Measurements from ENCODE around the gene GNAZ. TPM values are rescaled to one million over a fixed set of nuclear protein-coding genes. Genes with fewer than 3 reads are reported as not detected.

GNAZ gene
- total RNA-seq, 1 donor from 2014 or later, result 3.3 TPM

DNA sequence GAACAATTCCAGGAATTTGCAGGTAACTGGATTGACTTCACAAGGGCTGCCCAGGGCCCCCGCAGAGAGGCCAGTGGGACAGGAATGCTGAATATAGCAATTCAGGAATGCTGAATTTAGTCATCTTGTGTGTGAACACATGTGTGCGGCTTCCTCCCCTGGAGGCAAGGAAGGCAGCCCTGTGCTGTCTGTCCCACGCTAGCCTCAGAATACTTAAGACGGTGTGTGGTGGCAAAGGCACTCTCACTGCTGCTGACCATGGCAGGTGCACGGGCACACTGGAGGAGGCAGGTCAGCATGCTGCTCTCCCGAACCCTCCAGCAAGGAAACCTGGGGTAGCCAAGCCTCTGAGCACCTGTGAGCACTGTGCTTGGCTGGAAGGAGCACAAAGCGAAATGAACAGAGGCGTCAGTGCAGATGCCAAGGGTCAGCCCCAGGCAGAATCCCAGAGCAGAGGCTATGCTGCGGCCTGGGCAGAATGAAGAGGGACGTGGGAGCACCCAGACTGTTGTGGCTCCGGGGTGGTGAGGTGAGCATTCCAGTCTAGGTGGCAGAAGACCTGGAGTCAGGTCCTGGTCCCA lies 2.7 kb downstream of the GNAZ start:
- ATAC-seq, result no peak
- intact Hi-C loops (cut with micrococcal nuclease), result no loop called here
- peak; percentile 27 for DNase-seq

DNA sequence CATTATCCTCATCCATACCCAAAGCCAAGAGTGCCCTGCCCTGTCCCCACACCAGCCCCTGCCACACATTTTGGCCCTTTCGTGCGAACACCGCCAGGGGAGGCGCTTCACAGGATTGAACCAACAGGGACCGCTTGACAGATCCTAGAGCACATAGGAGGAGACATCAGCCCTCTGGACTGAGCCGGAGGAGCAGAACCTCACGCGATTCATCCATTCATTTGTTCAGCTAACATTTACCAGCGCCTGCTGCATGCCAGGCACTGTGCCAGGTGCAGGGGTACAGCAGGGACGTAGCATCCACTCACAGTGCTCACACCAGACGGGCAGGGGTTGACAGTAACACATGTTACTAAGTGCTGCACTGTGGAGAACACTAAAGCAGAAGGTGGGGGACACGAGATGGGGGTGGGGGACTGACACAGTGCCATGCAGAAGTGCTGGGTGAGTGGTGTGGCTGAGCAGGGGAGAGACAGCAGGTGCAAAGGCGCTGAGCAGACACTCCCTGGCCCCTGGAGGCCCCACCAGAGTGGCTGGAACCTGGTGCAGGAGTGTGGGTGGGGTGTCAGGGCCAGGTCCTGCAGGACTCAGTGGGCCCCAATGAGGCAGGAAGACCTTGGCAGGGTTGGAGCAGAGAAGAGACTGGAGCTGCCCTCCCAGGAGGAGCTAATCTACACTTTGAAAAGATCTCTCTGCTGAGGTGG lies 3.4 kb downstream of the GNAZ start:
- DNase-seq (peak; percentile 15), ATAC-seq (no peak)
- intact Hi-C loops (cut with micrococcal nuclease), result no loop called here

DNA sequence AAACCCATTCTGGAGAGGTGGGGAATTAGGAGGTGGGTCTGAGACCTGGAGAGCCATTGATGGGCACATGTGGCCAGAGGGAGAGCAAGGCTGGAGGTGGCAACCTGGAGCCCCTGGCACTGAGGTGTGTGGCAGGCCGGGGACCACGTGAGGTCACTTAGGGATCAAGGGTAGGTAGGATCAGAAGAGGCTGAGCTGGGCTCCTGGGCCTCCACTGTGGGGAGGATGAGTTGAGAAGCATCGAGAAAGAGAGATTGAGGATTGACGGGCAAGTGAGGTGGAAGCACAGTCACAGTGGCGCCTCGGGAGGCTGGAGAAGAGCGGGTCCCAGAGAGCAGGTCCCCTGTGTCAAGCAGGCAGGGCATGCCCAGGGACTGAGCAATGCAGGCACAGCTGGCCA lies 4.1 kb downstream of the GNAZ start:
- ATAC-seq (no peak), DNase-seq (peak; percentile 19)
- intact Hi-C loops (cut with micrococcal nuclease), result no loop called here

DNA sequence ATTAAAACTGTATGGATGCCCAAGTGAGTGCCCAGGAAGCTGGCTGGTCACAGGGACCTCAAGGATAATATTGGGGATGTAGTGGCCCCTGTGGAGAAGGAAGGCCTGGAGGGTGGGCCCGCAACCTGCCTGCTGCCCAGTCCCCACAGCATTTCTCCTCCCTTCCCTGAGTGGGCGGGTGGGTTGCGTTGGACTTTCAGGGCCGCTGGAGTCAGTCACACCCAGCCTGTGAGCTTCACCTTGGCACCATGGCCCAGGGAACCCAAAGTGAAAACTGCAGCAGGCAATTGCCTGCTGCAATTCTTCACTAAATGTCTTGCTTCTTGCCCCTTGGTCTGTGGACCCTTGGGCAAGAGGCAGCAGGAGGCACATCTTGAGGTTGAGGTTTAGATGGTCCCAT lies 4.7 kb downstream of the GNAZ start:
- intact Hi-C loops (cut with micrococcal nuclease), result no loop called here
- DNase-seq (peak; percentile 3), ATAC-seq (no peak)

DNA sequence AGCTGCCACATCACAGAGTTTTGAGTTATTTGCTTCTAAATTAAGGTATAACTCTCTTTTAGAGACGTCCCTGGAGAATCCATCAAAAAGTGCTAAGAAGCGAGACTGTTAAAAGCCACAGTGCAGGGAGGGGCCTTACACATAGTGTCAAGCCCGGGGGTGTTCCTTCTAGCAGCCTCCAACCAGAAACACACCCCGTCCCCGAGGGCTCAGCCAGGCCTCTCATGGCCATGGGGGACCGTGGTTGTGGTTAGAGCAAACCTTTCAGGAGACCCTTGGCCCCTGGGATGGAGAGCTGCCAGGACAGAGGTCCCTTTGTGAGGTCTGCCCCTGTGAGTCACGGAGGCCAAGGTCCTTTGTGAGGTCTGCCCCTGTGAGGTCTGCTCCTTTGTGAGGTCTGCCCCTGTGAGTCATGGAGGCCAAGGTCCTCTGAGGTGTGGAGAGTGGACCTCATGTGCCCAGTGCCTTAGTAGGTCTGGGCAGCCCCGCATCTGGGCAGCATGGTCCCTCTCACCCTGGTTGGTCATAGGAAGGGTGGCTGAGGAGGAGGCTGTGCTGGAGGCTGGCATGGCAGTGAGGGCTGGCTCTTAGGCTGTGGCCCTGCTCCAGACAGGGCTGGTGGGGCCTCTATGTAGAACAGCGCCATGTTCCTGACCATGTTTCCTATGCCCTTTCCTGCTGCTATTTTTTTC lies 5.4 kb downstream of the GNAZ start:
- no peak for ATAC-seq
- intact Hi-C loops (cut with micrococcal nuclease), result no loop called here
- DNase-seq, result peak; percentile 22

DNA sequence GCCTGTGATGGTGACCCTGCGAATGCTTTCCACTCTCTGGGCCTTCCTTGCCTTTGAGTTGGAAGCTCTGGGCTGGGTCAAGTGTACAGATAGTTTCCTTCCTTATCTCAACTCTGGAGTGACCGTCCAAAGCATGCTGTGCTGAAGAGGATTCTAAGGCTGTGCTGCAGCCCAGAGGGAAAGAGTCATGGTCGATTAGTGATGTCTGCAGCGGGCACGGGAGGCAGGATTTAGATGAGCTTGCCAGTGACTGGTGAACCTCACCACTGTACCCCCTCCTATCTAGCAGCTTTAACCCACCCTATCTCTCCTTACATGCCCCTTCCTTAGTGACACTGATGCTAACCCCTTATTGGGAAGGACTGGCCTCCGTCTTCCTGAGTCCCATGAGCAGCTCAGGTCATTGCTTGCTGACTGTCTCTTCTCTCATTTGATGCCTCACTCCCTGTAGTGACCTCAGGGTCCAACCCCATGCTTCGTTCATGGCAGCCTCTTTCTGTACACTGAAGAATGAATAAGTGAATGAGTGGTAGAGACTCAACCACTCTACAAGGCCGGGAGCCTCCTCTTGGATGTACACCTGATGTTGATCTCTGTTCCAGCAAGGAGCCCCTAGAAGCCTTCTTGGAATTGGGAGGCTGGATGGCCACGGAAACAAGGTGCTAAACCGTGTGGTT lies 6.7 kb downstream of the GNAZ start:
- ATAC-seq (no peak), DNase-seq (no peak)
- intact Hi-C loops (cut with micrococcal nuclease), result no loop called here

DNA sequence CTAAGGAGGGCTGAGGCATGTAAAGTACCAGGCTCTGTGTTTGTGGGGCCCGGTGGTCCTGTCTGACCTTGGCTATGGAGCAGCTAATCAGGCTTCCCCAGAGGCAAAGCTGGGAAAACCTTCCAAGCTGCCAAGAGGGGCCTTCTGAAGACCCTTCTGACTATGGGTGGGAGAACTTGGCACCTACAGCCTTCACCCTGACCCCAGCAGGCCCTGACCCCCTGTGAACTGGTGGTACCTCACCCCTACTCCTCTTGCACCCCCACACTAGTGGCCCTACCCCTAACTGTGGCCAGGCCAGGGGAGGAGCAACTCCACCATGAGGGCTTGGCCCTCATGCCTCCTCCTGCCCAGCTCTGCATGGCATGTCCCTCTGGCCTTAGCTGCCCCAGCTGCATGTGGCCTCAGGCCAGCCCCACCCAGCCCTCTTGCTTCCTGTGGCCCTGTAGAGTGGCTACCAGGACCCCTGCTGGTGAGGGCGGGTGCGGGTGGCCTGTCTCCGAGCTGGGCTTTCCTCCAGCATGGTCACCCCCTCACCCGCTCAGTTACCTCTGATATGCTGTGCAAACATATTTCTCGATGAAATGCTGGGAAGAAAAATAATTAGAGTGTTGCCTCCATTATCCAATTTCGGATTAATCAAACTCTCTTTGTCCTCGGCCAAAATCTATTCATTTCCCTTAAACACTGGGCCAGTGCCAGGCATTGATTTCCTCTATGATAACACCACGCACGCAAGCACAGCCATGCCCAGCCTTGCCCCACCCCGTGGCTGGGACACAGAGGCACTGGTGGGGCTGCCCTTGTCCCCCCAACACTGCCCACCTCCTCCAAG lies 7.5 kb downstream of the GNAZ start:
- ATAC-seq, result no peak
- intact Hi-C loops (cut with micrococcal nuclease), result no loop called here
- no peak for DNase-seq

DNA sequence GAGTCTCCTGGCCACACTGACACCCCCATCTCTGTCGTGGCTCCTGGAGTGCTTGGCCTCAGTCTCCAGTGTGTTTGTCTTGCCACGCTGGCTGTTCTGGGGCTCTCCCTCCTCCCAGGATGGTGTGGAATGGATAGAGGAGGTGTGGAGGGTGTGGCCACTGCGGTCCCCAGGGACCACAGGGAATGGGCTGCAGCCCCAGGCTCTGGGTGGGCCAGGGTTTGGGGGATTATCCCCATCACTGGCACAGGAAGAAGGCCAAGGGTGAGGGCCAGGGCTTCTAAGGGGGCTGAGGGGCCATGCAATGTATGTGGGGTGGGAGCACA lies 8.1 kb downstream of the GNAZ start:
- intact Hi-C loops (cut with micrococcal nuclease), result no loop called here
- ATAC-seq (no peak), DNase-seq (no peak)

DNA sequence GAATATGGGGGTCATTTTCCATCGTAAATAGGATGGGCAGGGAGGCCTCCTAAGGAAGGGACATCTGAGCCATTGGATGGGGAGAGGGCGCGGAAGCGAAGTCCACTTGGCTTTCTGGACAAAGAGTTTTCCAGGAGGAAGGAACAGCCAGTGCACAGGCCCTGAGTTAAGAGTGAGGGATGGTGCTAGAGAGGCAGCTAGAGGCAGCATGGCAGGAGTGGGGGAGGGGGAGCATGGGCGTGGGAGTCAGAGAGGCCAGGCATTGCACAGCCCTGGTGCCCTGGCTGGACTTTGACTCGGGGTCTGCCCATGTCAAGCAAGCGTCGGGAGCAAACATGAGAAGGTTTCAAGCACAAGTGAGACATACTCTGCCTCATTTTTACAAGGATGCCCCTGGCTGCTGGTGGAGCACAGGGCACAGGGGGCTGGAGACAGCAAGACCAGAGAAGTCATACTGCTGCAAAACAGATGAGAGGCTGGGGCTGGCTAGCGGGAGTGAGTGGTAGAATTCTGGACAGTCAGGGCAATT lies 9.0 kb downstream of the GNAZ start:
- no peak for ATAC-seq
- intact Hi-C loops (cut with micrococcal nuclease), result no loop called here

DNA sequence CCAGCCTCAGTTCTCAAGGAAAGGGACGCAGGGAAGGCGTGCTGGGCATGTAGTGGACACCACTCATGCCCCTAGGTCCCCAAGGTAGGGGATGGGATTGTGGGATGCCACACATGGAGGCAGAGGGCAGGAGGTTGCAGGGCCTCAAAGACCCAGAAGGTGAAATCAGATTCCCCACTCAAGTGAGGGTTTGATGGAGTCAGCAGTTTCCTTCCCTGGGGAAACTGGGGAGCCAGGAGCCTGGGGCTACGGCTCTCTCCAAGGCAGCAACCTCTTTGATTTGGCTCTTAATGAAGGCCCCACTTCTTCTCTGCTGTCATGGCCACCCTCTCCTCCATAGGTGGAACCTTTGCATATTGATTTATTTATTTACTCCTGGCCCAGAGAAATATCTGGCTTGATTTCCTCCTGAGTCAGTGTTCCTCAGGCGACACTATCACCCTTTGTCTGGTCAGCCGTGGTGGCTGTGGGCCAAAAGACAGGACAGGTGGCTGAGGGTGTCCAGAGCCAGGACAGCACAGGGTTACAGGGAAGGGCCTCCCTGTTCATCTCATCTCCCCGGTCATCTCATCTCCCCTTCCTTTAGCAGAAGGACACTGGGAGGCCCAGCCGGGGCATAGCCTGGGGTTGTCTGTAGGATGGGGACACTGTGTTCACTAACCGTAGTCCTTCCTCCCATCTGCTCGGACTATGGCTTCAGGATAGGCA lies 9.6 kb downstream of the GNAZ start:
- intact Hi-C loops (cut with micrococcal nuclease), result no loop called here
- ATAC-seq, result no peak
- no peak for DNase-seq

More for the DNA sequence above, 9.0 kb downstream of the GNAZ start:
- no peak for DNase-seq

DNA sequence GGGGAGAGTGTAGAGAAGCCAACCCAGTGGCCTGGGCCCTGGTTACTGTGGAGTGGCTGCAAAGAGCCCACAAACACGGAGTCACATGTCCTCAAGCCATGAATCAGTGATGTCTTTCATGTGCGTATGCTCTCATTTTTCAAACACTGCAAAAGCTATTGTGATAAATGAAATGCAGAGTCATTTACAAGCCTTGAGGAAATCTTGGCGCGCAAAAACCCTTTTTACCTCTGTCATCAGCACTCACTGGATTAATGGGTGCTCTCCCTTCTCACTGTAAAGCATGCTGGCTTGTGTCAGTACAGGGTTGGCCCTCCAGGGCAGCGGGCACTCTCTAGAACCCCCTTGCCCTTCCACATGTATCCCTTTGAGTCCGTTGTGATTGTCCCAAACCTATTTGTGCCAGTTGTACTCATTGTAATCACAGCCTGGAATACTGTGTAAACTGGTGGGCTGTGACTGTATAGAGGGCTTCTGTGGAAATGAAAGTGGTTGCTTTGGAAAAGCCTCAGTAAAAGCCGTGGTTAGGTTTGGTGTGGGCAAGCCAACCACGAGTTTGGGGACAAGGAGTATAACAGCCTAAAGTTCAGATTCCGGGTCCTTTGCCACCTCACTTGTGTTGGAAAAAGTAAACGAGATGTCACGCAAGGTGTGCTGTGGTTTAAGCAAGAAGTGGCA lies 10.4 kb downstream of the GNAZ start:
- intact Hi-C loops (cut with micrococcal nuclease), result no loop called here
- no peak for DNase-seq
- ATAC-seq, result no peak

DNA sequence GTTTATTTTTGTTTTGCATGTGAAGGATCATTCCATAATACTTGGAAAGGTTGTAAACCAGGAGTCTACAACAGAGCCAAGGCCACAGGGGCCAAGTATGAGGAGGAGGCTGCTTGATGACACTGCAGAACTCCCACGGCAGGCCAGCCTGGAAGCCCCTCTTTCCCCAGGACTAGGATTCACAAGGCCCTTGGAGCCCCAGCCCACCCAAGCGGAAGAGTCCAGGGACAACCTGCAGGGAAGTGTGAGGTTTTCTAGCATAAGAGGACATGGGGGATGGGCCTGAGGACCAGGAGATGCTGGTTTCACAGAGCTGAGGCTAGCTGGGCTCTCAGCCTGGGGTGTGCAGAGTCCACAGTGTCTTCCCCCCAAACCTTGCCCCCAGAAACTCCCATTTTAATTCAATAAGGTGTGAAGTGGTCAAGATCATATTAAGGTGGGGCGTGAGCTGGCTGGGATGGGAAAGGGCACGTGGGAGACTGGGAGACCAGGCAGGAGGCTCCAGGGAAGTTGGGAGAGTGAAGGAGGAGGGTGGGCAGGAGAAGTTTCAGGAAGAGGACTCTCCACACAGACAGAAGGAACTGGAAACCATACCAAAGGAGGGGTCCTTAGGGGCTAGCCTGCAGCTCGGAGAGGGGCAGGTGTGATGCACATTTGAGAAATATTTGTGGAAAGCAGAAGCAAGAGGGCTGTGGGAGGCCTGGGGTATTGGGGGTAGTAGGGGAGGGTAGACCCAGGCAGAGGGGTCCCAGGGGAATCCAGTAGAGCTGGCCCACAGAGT lies 12.4 kb downstream of the GNAZ start:
- intact Hi-C loops (cut with micrococcal nuclease), result no loop called here
- DNase-seq (no peak), ATAC-seq (no peak)

DNA sequence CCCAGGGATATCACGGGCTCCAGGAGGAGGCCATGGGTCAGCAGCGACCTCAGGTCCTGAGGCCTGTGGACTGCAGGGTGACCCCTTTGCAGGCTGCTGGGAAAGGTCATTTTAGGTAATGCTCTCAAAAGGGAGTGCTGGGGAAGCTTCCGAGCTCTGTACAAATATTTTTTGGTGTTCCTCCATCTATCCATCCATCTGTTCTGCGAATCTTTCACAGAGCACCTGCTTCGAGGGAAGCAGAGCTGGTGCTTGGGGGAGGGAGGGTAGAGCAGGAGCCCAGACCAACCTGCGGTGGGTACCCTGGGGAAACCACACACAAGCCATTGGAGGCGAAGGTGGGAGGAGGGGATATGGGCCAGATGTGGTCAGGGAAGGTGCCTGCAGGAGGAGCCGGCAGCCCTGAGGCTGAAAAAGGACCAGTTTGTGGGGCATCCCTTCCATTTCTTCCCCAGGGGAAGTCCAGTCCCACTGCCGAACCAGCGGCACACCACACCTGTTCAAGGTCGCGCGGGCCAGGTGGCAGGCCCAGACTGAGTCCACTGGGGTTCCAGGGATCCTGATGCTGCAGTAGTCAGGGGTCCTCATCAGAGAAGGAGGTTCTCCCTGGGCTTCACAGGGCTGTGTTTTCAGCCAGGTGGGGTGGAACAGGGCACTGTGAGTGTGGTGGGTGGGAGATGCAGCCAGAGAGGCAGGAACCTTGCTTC lies 13.1 kb downstream of the GNAZ start:
- ATAC-seq (no peak), DNase-seq (no peak)
- intact Hi-C loops (cut with micrococcal nuclease), result no loop called here

DNA sequence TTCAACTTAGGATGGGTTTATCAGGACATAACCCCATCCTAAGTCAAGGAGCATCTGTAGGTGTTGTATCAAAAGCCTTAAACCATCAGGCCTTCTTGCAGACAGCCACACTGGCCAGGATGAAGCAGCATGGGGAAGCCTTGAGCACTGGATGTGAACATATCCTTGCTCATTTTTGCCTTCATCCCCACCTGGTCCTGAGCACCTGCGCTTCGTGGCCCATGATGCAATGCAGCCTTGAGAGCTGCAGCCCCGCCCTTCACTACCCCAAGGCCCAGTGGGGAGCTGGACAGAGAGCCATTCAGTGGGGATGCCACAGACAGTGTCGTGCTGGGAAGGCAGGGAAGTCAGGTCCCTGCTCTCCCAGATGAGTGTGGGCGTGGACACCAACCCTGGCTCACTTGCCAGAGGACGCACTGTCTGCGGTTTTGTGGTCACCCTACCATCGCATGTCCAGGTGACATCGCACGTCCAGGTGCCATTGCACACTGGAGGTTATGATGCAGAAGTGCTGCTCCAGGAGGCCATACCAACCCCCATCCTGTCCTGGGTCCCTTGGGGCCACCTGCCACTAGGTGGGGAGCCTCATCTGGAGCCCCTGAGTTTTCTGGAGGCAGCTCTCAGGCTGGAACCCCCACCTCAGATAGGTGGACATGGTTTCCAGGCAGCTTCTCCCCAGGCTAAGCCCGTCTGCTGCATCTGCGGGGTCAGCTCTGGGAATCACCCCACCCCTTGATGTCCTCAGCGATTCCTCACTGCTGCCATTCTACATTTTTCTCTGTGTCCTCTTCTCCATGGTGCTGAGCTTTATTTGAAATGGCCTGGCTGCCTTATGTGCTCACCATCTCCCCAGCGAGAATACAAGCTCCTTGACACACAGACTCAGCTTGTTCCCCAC lies 14.4 kb downstream of the GNAZ start:
- no peak for DNase-seq
- intact Hi-C loops (cut with micrococcal nuclease), result no loop called here
- no peak for ATAC-seq

DNA sequence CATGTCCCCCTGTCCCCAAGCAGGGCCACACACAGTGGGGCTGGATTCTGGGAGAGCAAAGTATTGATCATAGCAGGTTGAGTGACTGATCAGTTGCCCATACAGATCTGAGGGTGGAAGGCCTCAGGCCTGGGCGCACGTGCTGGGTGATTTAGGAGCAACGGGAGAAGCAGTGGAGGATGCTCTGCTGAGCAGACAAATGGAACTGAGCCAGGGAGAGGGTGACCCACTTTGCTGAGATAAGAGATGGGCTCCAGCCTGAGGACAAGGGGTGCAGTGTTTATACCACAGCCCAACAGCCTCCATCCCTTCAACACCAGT lies 15.0 kb downstream of the GNAZ start:
- intact Hi-C loops (cut with micrococcal nuclease), result no loop called here
- ATAC-seq, result no peak
- no peak for DNase-seq

DNA sequence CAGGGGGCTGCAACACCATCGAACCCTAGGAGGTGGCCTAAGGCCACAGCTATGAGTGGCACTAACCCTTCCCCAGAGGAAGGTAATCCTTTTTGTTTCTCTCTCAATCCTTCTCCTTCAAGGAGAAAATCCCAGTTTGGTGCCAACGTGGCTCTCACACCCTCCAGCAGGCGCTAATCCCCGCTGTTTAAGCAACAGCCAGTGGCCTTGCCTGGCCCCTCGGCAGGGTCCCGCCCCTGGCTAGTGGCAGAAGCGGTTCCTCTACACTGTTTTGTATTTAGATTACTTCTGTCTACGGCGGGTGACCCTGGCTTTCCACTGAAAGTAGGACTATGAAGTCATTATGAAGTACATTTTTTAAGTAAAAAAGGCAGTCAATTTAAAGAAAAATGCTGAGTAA lies 15.5 kb downstream of the GNAZ start:
- DNase-seq (no peak), ATAC-seq (no peak)
- intact Hi-C loops (cut with micrococcal nuclease), result no loop called here

Data from left ventricle myocardium superior (tissue), 1 donor.